Suprapubic skin (tissue), 3 donors: ENCODE results near the gene RNF220.

Source experiments
- POLR2A ChIP-seq, 2 donors: fragments of 450-650 bp; IDR thresholded peaks; one replicate each; pipeline ENCODE4 v1.6.1; 2017; ENCODE audit warnings: antibody characterized with exemption in 2 of 2, mild to moderate bottlenecking in 2 of 2, moderate library complexity in 2 of 2
- TF ChIP-seq, protein P1 (sequence below), 2 donors: fragments of 200-600 bp in 1 of 2; fragments of 450-650 bp in 1 of 2; sonication (generic) in 1 of 2; IDR thresholded peaks; one replicate each; pipeline ENCODE4 v1.5.1; 2016 to 2019; ENCODE audit warnings: antibody characterized with exemption in 2 of 2, mild to moderate bottlenecking in 1 of 2, moderate library complexity in 1 of 2

DNA sequence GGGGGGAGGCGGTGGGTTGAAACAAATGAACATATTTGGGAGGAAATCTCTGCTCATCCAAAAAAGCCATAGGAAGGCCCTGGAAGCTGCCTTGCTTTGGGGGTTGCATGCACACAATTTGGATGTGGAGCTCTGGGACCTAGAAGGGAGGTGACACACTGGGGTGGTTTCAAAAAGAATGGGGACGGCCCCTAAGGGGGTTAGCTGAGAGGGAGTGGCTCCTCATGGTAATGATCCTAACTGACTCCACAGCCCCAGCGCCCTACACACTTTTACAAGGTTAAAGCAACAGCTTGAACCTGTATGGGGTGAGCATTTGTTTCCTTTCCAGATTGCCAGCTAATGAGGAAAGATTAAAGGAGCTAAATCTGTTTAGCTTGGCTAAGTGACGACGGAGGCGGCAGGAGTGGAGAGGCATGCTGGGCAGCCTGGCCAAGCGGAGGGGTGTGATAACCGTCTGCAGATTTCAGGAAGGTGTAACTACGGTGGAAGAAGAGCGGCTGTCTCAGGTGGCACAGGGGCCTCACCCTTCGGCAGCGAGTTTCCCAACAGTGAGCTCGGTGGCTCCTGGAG is 107.3 kb downstream of the RNF220 start:
- TF ChIP-seq, protein P1, sequence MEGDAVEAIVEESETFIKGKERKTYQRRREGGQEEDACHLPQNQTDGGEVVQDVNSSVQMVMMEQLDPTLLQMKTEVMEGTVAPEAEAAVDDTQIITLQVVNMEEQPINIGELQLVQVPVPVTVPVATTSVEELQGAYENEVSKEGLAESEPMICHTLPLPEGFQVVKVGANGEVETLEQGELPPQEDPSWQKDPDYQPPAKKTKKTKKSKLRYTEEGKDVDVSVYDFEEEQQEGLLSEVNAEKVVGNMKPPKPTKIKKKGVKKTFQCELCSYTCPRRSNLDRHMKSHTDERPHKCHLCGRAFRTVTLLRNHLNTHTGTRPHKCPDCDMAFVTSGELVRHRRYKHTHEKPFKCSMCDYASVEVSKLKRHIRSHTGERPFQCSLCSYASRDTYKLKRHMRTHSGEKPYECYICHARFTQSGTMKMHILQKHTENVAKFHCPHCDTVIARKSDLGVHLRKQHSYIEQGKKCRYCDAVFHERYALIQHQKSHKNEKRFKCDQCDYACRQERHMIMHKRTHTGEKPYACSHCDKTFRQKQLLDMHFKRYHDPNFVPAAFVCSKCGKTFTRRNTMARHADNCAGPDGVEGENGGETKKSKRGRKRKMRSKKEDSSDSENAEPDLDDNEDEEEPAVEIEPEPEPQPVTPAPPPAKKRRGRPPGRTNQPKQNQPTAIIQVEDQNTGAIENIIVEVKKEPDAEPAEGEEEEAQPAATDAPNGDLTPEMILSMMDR (IDR thresholded peaks at IDR 0.05): no peak
- no peak for TF ChIP-seq POLR2A (IDR thresholded peaks at IDR 0.05)
